ENCODE results near the gene CELF5.

GRCh38 chr19:3216874-3217273 lies 7.6 kb upstream of the CELF5 start:
- TF ChIP-seq POLR2A (IDR thresholded peaks at IDR 0.05; ENCODE audit: low read depth, low read length), result no peak
- TF ChIP-seq POLR2AphosphoS5 (IDR thresholded peaks at IDR 0.05; ENCODE audit: low read depth, low read length), result no peak
- TF ChIP-seq TAF1 (IDR thresholded peaks at IDR 0.05; ENCODE audit: borderline replicate concordance, low read depth, low read length), result no peak
